Stimulated activated CD8-positive, alpha-beta memory T cell treated with anti-CD3 and anti-CD28 coated beads, Interleukin-12 subunit alpha, Interleukin-12 subunit beta, amount 100 ng/mL, for 24 hours (primary cell): Measurements from ENCODE around the gene KCTD4.
"Not testable (repeated sequence)": the region's sequence is repeated elsewhere in the genome, so short reads cannot be mapped to it uniquely, and the experiment has no call there.

ENCODE experiments used
- DNase-seq: peaks from one replicate; pipeline ENCODE4 v3.0.0-alpha.2; 2020; ENCODE audit errors: extremely low read depth

Gene KCTD4

GRCh38 chr13:45200701-45201232, at the start of gene KCTD4:
Gene KCTD4, minus strand, starts transcription at chr13:45201045. Its CDS starts 6,478 bp downstream, at chr13:45194567.
- no peak for DNase-seq

GRCh38 chr13:45249662-45250061, 48.8 kb upstream of the KCTD4 start:
- DNase-seq = no peak

GRCh38 chr13:45244736-45245135, 43.9 kb upstream of the KCTD4 start:
- DNase-seq = not testable (repeated sequence)

GRCh38 chr13:45243077-45243476, 42.2 kb upstream of the KCTD4 start:
- DNase-seq = no peak

- DNase-seq = no peak
These were observed 41.7 kb upstream of the KCTD4 start for GRCh38 chr13:45242524-45242923.

- DNase-seq = no peak
These were observed 41.2 kb upstream of the KCTD4 start for GRCh38 chr13:45242070-45242469.

- DNase-seq = no peak
These were observed 39.3 kb upstream of the KCTD4 start for GRCh38 chr13:45240143-45240542.

- no peak for DNase-seq
These were observed 38.3 kb upstream of the KCTD4 start for GRCh38 chr13:45238945-45239795.

GRCh38 chr13:45232591-45232990, 31.7 kb upstream of the KCTD4 start:
- no peak for DNase-seq

- DNase-seq = no peak
These were observed 30.9 kb upstream of the KCTD4 start for GRCh38 chr13:45231722-45232121.

- no peak for DNase-seq
These were observed 30.5 kb upstream of the KCTD4 start for GRCh38 chr13:45231305-45231704.

- DNase-seq = no peak
These were observed 28.3 kb upstream of the KCTD4 start for GRCh38 chr13:45229172-45229571.

GRCh38 chr13:45228002-45228401, 27.2 kb upstream of the KCTD4 start:
- DNase-seq = no peak

GRCh38 chr13:45226024-45226423, 25.2 kb upstream of the KCTD4 start:
- no peak for DNase-seq

GRCh38 chr13:45225370-45225769, 24.5 kb upstream of the KCTD4 start:
- DNase-seq = no peak

- no peak for DNase-seq
These were observed 23.3 kb upstream of the KCTD4 start for GRCh38 chr13:45224176-45224575.

GRCh38 chr13:45222919-45223318, 22.1 kb upstream of the KCTD4 start:
- DNase-seq = no peak

GRCh38 chr13:45222516-45222915, 21.7 kb upstream of the KCTD4 start:
- DNase-seq = no peak

GRCh38 chr13:45220403-45220802, 19.6 kb upstream of the KCTD4 start:
- DNase-seq = no peak

GRCh38 chr13:45219938-45220375, 19.1 kb upstream of the KCTD4 start:
- no peak for DNase-seq

- no peak for DNase-seq
These were observed 18.5 kb upstream of the KCTD4 start for GRCh38 chr13:45219123-45219891.

- no peak for DNase-seq
These were observed 17.8 kb upstream of the KCTD4 start for GRCh38 chr13:45218689-45219088.

GRCh38 chr13:45216193-45216592, 15.3 kb upstream of the KCTD4 start:
- no peak for DNase-seq
